Adrenal gland (tissue), 5 donors: Measurements from ENCODE around the gene ARHGEF10L.

Source experiments
- CTCF ChIP-seq, 6 experiments: fragments of 450-650 bp in 4 of 6; fragments of 200-600 bp in 2 of 6; sonication (generic) in 1 of 6; IDR thresholded peaks; 1 replicate in 5 of 6; 2 replicates in 1 of 6; pipeline versions ENCODE4 v1.5.1 to v1.8.0; 2016 to 2021; ENCODE audit warnings: antibody characterized with exemption in 6 of 6, mild to moderate bottlenecking in 2 of 6, moderate library complexity in 1 of 6
- POLR2A ChIP-seq, 2 donors: fragments of 450-650 bp; IDR thresholded peaks; one replicate each; pipeline ENCODE4 v1.6.1; 2017; ENCODE audit warnings: antibody characterized with exemption in 2 of 2, mild to moderate bottlenecking in 2 of 2, moderate library complexity in 1 of 2
- donor health status: DM: no; HTN: no; CAD: no.

- TF ChIP-seq CTCF (IDR thresholded peaks at IDR 0.05): no peak
- no peak for TF ChIP-seq POLR2A (IDR thresholded peaks at IDR 0.05)
Measured at GRCh38 chr1:17566417-17566816, 26.9 kb downstream of the ARHGEF10L start.
